Stimulated activated CD8-positive, alpha-beta memory T cell treated with anti-CD3 and anti-CD28 coated beads, Interleukin-4, amount 100 ng/mL, for 48 hours (primary cell): ENCODE results near the gene ZFR.
"Not testable (repeated sequence)": the region's sequence is repeated elsewhere in the genome, so short reads cannot be mapped to it uniquely, and the experiment has no call there.

Source experiments
- DNase-seq: peaks from one replicate; pipeline ENCODE4 v3.0.0-alpha.2; 2020

Gene ZFR

GRCh38 chr5:32444431-32445286, at the start of gene ZFR:
Gene ZFR, minus strand, starts transcription at chr5:32444740. Its CDS starts 82 bp downstream, at chr5:32444658.
- DNase-seq: peak; percentile 92

GRCh38 chr5:32490972-32491557, 46.5 kb upstream of the ZFR start:
- no peak for DNase-seq

- peak; percentile 82 for DNase-seq
Measured at GRCh38 chr5:32489791-32490562, 45.4 kb upstream of the ZFR start.

- no peak for DNase-seq
Measured at GRCh38 chr5:32487424-32487823, 42.9 kb upstream of the ZFR start.

- no peak for DNase-seq
Measured at GRCh38 chr5:32487008-32487407, 42.5 kb upstream of the ZFR start.

GRCh38 chr5:32482193-32482592, 37.7 kb upstream of the ZFR start:
- no peak for DNase-seq

GRCh38 chr5:32479096-32479495, 34.6 kb upstream of the ZFR start:
- no peak for DNase-seq

- no peak for DNase-seq
Measured at GRCh38 chr5:32476891-32477290, 32.4 kb upstream of the ZFR start.

- no peak for DNase-seq
Measured at GRCh38 chr5:32475334-32476097, 31.0 kb upstream of the ZFR start.

GRCh38 chr5:32474209-32474854, 29.8 kb upstream of the ZFR start:
- DNase-seq: no peak

- no peak for DNase-seq
Measured at GRCh38 chr5:32473072-32473471, 28.5 kb upstream of the ZFR start.

GRCh38 chr5:32471784-32472183, 27.2 kb upstream of the ZFR start:
- no peak for DNase-seq

- DNase-seq: no peak
Measured at GRCh38 chr5:32465076-32465475, 20.5 kb upstream of the ZFR start.

- DNase-seq: peak; percentile 59
Measured at GRCh38 chr5:32462618-32463017, 18.1 kb upstream of the ZFR start.

GRCh38 chr5:32461441-32462120, 17.0 kb upstream of the ZFR start:
- DNase-seq: no peak

- DNase-seq: no peak
Measured at GRCh38 chr5:32460702-32461101, 16.2 kb upstream of the ZFR start.

GRCh38 chr5:32458880-32459495, 14.4 kb upstream of the ZFR start:
- no peak for DNase-seq

GRCh38 chr5:32455311-32455710, 10.8 kb upstream of the ZFR start:
- DNase-seq: no peak

- DNase-seq: no peak
Measured at GRCh38 chr5:32454821-32455220, 10.3 kb upstream of the ZFR start.

- no peak for DNase-seq
Measured at GRCh38 chr5:32453916-32454315, 9.4 kb upstream of the ZFR start.

- DNase-seq: not testable (repeated sequence)
Measured at GRCh38 chr5:32452316-32452715, 7.8 kb upstream of the ZFR start.
